Measurements from ENCODE around the gene SLC37A1. TPM values are rescaled to one million over a fixed set of nuclear protein-coding genes. Genes with fewer than 3 reads are reported as not detected.

Gene SLC37A1
- total RNA-seq, 2 donors from 2014 or later, result 21.0 to 24.0 TPM

- Mint-ChIP-seq H3K4me3 (no peak overlapping the region), H3K4me1 (peaks cover 12% of the 10 kb centered on the region), H3K27ac (peak overlapping the region; percentile 81), H3K36me3 (ENCODE audit: low read depth) (peaks cover 6% of the 10 kb centered on the region), H3K27me3 (no peaks in the 10 kb centered on the region)
- no peaks in the 10 kb centered on the region for H3K9me3 ChIP-seq (ENCODE audit: control insufficient read depth, low read length, poor library complexity, severe bottlenecking)
- no peak for DNase-seq
- no peak for ATAC-seq
Measured at GRCh38 chr21:42540396-42540795, 26.7 kb downstream of the SLC37A1 start.

GRCh38 chr21:42541174-42541573 lies 27.5 kb downstream of the SLC37A1 start:
- Mint-ChIP-seq H3K36me3 (ENCODE audit: low read depth) (peaks cover 6% of the 10 kb centered on the region), H3K27me3 (no peaks in the 10 kb centered on the region), H3K4me3 (no peak overlapping the region), H3K4me1 (peaks cover 11% of the 10 kb centered on the region), H3K27ac (no peak overlapping the region)
- no peaks in the 10 kb centered on the region for H3K9me3 ChIP-seq (ENCODE audit: control insufficient read depth, low read length, poor library complexity, severe bottlenecking)
- no peak for DNase-seq
- ATAC-seq, result no peak

- Mint-ChIP-seq H3K36me3 (ENCODE audit: low read depth) (peaks cover 6% of the 10 kb centered on the region), H3K4me3 (no peak overlapping the region), H3K27me3 (no peaks in the 10 kb centered on the region), H3K4me1 (peaks cover 11% of the 10 kb centered on the region), H3K27ac (no peak overlapping the region)
- no peak for DNase-seq
- no peak for ATAC-seq
- no peaks in the 10 kb centered on the region for H3K9me3 ChIP-seq (ENCODE audit: control insufficient read depth, low read length, poor library complexity, severe bottlenecking)
Measured at GRCh38 chr21:42541618-42542017, 28.0 kb downstream of the SLC37A1 start.

GRCh38 chr21:42542196-42542595 lies 28.5 kb downstream of the SLC37A1 start:
- ATAC-seq, result no peak
- Mint-ChIP-seq H3K36me3 (ENCODE audit: low read depth) (peaks cover 6% of the 10 kb centered on the region), H3K27me3 (no peaks in the 10 kb centered on the region), H3K4me3 (no peak overlapping the region), H3K4me1 (peaks cover 11% of the 10 kb centered on the region), H3K27ac (no peak overlapping the region)
- H3K9me3 ChIP-seq (ENCODE audit: control insufficient read depth, low read length, poor library complexity, severe bottlenecking), result no peaks in the 10 kb centered on the region
- DNase-seq, result no peak

GRCh38 chr21:42542596-42542995 lies 28.9 kb downstream of the SLC37A1 start:
- DNase-seq, result no peak
- H3K27ac Mint-ChIP-seq, result no peak overlapping the region
- no peaks in the 10 kb centered on the region for H3K9me3 ChIP-seq (ENCODE audit: control insufficient read depth, low read length, poor library complexity, severe bottlenecking)
- no peak overlapping the region for H3K4me3 Mint-ChIP-seq
- H3K36me3 Mint-ChIP-seq (ENCODE audit: low read depth), result peaks cover 6% of the 10 kb centered on the region
- H3K27me3 Mint-ChIP-seq, result no peaks in the 10 kb centered on the region
- peaks cover 11% of the 10 kb centered on the region for H3K4me1 Mint-ChIP-seq
- ATAC-seq, result no peak

GRCh38 chr21:42543106-42543847 lies 29.6 kb downstream of the SLC37A1 start:
- H3K9me3 ChIP-seq (ENCODE audit: control insufficient read depth, low read length, poor library complexity, severe bottlenecking), result no peaks in the 10 kb centered on the region
- no peak for ATAC-seq
- no peak for DNase-seq
- Mint-ChIP-seq H3K27me3 (no peaks in the 10 kb centered on the region), H3K36me3 (ENCODE audit: low read depth) (peaks cover 12% of the 10 kb centered on the region), H3K27ac (no peak overlapping the region), H3K4me1 (peaks cover 9% of the 10 kb centered on the region), H3K4me3 (no peak overlapping the region)

- Mint-ChIP-seq H3K36me3 (ENCODE audit: low read depth) (peaks cover 15% of the 10 kb centered on the region), H3K4me3 (no peak overlapping the region), H3K4me1 (peaks cover 10% of the 10 kb centered on the region), H3K27ac (peak overlapping the region; percentile 73), H3K27me3 (no peaks in the 10 kb centered on the region)
- no peaks in the 10 kb centered on the region for H3K9me3 ChIP-seq (ENCODE audit: control insufficient read depth, low read length, poor library complexity, severe bottlenecking)
- ATAC-seq (no peak), DNase-seq (no peak)
Measured at GRCh38 chr21:42544544-42544943, 30.9 kb downstream of the SLC37A1 start.

- Mint-ChIP-seq H3K36me3 (ENCODE audit: low read depth) (peaks cover 17% of the 10 kb centered on the region), H3K27me3 (no peaks in the 10 kb centered on the region), H3K27ac (peak overlapping the region; percentile 73), H3K4me1 (peaks cover 8% of the 10 kb centered on the region), H3K4me3 (no peak overlapping the region)
- DNase-seq (no peak), ATAC-seq (no peak)
- no peaks in the 10 kb centered on the region for H3K9me3 ChIP-seq (ENCODE audit: control insufficient read depth, low read length, poor library complexity, severe bottlenecking)
Measured at GRCh38 chr21:42545317-42545716, 31.7 kb downstream of the SLC37A1 start.

GRCh38 chr21:42545745-42546144 lies 32.1 kb downstream of the SLC37A1 start:
- no peak for DNase-seq
- Mint-ChIP-seq H3K4me3 (no peak overlapping the region), H3K27me3 (no peaks in the 10 kb centered on the region), H3K36me3 (ENCODE audit: low read depth) (peaks cover 17% of the 10 kb centered on the region), H3K27ac (no peak overlapping the region), H3K4me1 (peaks cover 8% of the 10 kb centered on the region)
- no peaks in the 10 kb centered on the region for H3K9me3 ChIP-seq (ENCODE audit: control insufficient read depth, low read length, poor library complexity, severe bottlenecking)
- ATAC-seq, result no peak

GRCh38 chr21:42546433-42546832 lies 32.8 kb downstream of the SLC37A1 start:
- Mint-ChIP-seq H3K36me3 (ENCODE audit: low read depth) (peaks cover 17% of the 10 kb centered on the region), H3K27ac (no peak overlapping the region), H3K4me3 (no peak overlapping the region), H3K4me1 (peaks cover 8% of the 10 kb centered on the region), H3K27me3 (no peaks in the 10 kb centered on the region)
- no peak for ATAC-seq
- no peak for DNase-seq
- no peaks in the 10 kb centered on the region for H3K9me3 ChIP-seq (ENCODE audit: control insufficient read depth, low read length, poor library complexity, severe bottlenecking)

GRCh38 chr21:42547001-42547905 lies 33.6 kb downstream of the SLC37A1 start:
- DNase-seq (no peak), ATAC-seq (no peak)
- H3K27me3 Mint-ChIP-seq, result no peaks in the 10 kb centered on the region
- no peak overlapping the region for H3K27ac Mint-ChIP-seq
- H3K36me3 Mint-ChIP-seq (ENCODE audit: low read depth), result peaks cover 17% of the 10 kb centered on the region
- peak overlapping the region; percentile 50 for H3K4me3 Mint-ChIP-seq
- H3K4me1 Mint-ChIP-seq, result peaks cover 8% of the 10 kb centered on the region
- no peaks in the 10 kb centered on the region for H3K9me3 ChIP-seq (ENCODE audit: control insufficient read depth, low read length, poor library complexity, severe bottlenecking)

- Mint-ChIP-seq H3K27me3 (no peaks in the 10 kb centered on the region), H3K4me3 (no peak overlapping the region), H3K36me3 (ENCODE audit: low read depth) (peaks cover 17% of the 10 kb centered on the region), H3K27ac (peak overlapping the region; percentile 68), H3K4me1 (peaks cover 8% of the 10 kb centered on the region)
- no peak for DNase-seq
- no peak for ATAC-seq
- H3K9me3 ChIP-seq (ENCODE audit: control insufficient read depth, low read length, poor library complexity, severe bottlenecking), result no peaks in the 10 kb centered on the region
Measured at GRCh38 chr21:42547906-42548365, 34.3 kb downstream of the SLC37A1 start.

GRCh38 chr21:42548687-42549406 lies 35.2 kb downstream of the SLC37A1 start:
- Mint-ChIP-seq H3K36me3 (ENCODE audit: low read depth) (peaks cover 13% of the 10 kb centered on the region), H3K4me1 (peaks cover 8% of the 10 kb centered on the region), H3K27ac (peak overlapping the region; percentile 68), H3K4me3 (no peak overlapping the region), H3K27me3 (no peaks in the 10 kb centered on the region)
- no peak for ATAC-seq
- DNase-seq, result no peak
- no peaks in the 10 kb centered on the region for H3K9me3 ChIP-seq (ENCODE audit: control insufficient read depth, low read length, poor library complexity, severe bottlenecking)
